ENCODE measurements around the gene ZNF37A. TPM values are rescaled to one million over a fixed set of nuclear protein-coding genes. Genes with fewer than 3 reads are reported as not detected.

Gene ZNF37A
- total and polyA plus RNA-seq, 5 donors = 5.5 to 12.8 (median 11.1) TPM

DNA sequence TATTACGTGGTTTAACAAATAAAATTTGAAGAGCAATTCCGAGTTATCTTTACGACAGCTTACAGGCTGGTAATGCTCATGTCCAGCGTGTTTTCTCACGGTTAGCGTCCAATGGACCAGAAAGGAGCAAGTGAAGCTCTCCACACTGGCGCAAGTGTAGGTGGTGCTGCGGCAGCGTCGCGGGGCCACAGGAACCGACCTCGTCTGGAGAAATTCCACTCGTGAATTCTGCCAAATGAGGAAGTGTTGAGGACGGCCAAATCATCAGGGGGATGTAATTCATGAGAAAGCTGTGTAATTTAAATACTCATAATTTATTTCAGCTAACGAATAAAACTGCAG, 350 bp upstream of the ZNF37A start:
- WGBS = 8% methylated on average over 16 of the region's 16 CpGs
- Histone ChIP-seq H3K9me3 (ENCODE audit: control insufficient read depth, low read length) (no peaks in the 10 kb centered on the region), H3K27ac (ENCODE audit: low read length) (no peak overlapping the region), H3K4me1 (ENCODE audit: control insufficient read depth, insufficient read depth, low read length) (peaks cover 6% of the 10 kb centered on the region), H3K27me3 (ENCODE audit: control insufficient read depth, insufficient read depth) (no peaks in the 10 kb centered on the region), H3K4me3 (ENCODE audit: low read length) (peak overlapping the region; percentile 31)
- DNase-seq = no peak
- intact Hi-C loops (cut with DNase I) = loop anchor here in 1 of 4 donors (10.0 kb wide), 1 partner anchor 119 kb away; the partner anchor contains the start of gene ZNF25
- ATAC-seq = peak; percentile 50 to 56

DNA sequence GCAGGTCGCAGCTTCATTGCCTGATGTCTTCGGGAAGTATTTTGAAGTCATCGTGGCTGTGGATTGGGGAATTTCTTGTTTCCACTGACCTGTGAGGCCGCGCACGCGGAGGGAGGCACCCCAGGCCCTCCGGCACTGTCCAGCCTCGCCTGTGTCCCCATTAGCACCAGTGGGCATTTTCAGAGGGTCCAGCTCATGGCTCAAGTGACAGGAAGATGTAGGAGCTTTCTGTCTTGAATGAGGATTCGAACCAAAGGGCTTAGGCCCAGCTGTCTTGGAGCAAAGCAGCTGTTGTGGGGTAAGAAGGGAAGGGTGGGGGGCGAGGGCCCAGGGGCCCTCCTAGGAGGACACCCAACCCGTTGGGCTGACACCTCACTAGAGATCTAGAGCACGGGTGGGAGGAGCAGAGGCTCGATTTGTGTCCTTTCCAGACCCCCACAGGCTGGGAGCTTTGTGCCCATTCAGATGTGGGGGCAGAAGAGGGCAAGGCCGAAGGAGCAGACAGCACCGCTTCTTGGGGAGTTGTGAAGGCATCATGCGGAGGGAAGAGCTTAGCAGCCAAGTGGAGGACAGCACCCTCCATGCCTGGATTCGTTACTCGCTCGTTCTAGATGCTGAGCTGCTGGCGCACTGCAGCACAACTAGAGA, 914 bp downstream of the ZNF37A start:
- DNase-seq = peak in 2 of 3 donors; percentile 37 to 46
- 57% methylated on average over 21 of the region's 21 CpGs for WGBS

GRCh38 chr10:38102880-38103279, 8.7 kb downstream of the ZNF37A start:
- no peak overlapping the region for H3K27ac ChIP-seq (ENCODE audit: low read length)
- intact Hi-C loops (cut with DNase I) = no loop called here
- H3K4me1 ChIP-seq (ENCODE audit: control insufficient read depth, insufficient read depth, low read length) = no peaks in the 10 kb centered on the region
- WGBS = 94% methylated on average over 1 of the region's 1 CpG
- ATAC-seq = no peak
- H3K9me3 ChIP-seq (ENCODE audit: control insufficient read depth, low read length) = peaks cover 6% of the 10 kb centered on the region
- no peak overlapping the region for H3K4me3 ChIP-seq (ENCODE audit: low read length)
- H3K27me3 ChIP-seq (ENCODE audit: control insufficient read depth, insufficient read depth) = no peaks in the 10 kb centered on the region
- no peak for DNase-seq

More for the DNA sequence above, 914 bp downstream of the ZNF37A start:
- Histone ChIP-seq H3K9me3 (ENCODE audit: control insufficient read depth, low read length) (no peaks in the 10 kb centered on the region), H3K27ac (ENCODE audit: low read length) (peak overlapping the region; percentile 50), H3K4me1 (ENCODE audit: control insufficient read depth, insufficient read depth, low read length) (peaks cover 6% of the 10 kb centered on the region), H3K4me3 (ENCODE audit: low read length) (peak overlapping the region; percentile 58), H3K27me3 (ENCODE audit: control insufficient read depth, insufficient read depth) (no peaks in the 10 kb centered on the region)
- intact Hi-C loops (cut with DNase I) = loop anchor here in 1 of 4 donors (10.0 kb wide), 1 partner anchor 120 kb away; the partner anchor contains the start of gene ZNF25
- ATAC-seq = no peak

- WGBS = 98% methylated on average over 3 of the region's 3 CpGs
- intact Hi-C loops (cut with DNase I) = no loop called here
- Histone ChIP-seq H3K27me3 (ENCODE audit: control insufficient read depth, insufficient read depth) (no peaks in the 10 kb centered on the region), H3K4me1 (ENCODE audit: control insufficient read depth, insufficient read depth, low read length) (no peaks in the 10 kb centered on the region), H3K27ac (ENCODE audit: low read length) (no peak overlapping the region), H3K9me3 (ENCODE audit: control insufficient read depth, low read length) (peaks cover 6% of the 10 kb centered on the region), H3K4me3 (ENCODE audit: low read length) (no peak overlapping the region)
- DNase-seq (no peak), ATAC-seq (no peak)
Observed at GRCh38 chr10:38103756-38104155, 9.6 kb downstream of the ZNF37A start.

DNA sequence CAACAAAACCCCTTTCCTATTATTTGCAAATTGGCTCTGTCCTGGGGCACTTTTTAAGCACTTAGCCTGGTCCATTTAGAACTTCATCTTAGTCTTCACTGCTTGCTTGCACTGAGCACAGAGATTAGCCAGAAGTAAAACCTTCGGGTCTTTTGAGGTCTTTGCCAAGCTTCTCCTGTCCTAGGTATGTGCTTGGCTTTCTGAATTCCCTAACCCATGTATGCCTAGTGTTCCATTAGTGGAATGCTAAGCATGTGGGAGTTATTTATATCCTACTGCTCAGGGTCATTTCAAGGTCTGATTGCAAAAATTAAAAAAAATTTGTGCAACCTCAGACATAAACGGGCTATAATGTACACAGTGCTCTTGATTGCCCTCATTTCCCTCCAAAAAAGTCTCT, 18.0 kb downstream of the ZNF37A start:
- 71% methylated on average over 2 of the region's 2 CpGs for WGBS
- H3K4me3 ChIP-seq (ENCODE audit: low read length) = no peak overlapping the region
- intact Hi-C loops (cut with DNase I) = no loop called here
- H3K27me3 ChIP-seq (ENCODE audit: control insufficient read depth, insufficient read depth) = no peaks in the 10 kb centered on the region
- H3K4me1 ChIP-seq (ENCODE audit: control insufficient read depth, insufficient read depth, low read length) = no peaks in the 10 kb centered on the region
- no peak overlapping the region for H3K27ac ChIP-seq (ENCODE audit: low read length)
- ATAC-seq = no peak
- DNase-seq = no peak
- peaks cover 15% of the 10 kb centered on the region for H3K9me3 ChIP-seq (ENCODE audit: control insufficient read depth, low read length)

GRCh38 chr10:38118072-38118807, 24.1 kb downstream of the ZNF37A start:
- Histone ChIP-seq H3K4me1 (ENCODE audit: control insufficient read depth, insufficient read depth, low read length) (no peaks in the 10 kb centered on the region), H3K4me3 (ENCODE audit: low read length) (peak overlapping the region; percentile 19), H3K9me3 (ENCODE audit: control insufficient read depth, low read length) (peaks cover 26% of the 10 kb centered on the region), H3K27ac (ENCODE audit: low read length) (no peak overlapping the region), H3K27me3 (ENCODE audit: control insufficient read depth, insufficient read depth) (no peaks in the 10 kb centered on the region)
- ATAC-seq (no peak), DNase-seq (no peak)
- 97% methylated on average over 3 of the region's 3 CpGs for WGBS
- intact Hi-C loops (cut with DNase I) = no loop called here

DNA sequence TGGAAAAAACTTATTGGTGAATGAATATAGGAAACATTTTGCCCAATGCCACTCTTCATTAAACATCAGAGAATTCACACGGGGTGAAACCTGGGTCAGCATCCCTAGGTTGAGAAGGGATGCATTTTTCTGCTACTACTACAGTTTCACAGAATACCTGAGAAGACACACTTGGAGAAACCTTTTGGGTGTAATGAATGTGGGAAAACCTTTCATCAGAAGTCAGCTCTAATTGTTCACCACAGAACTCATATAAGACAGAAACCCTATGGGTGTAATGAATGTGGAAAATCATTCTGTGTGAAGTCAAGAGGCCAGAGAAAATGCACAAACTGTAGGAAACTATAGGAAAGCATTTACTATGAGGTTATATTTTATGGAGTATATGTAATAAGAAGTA, 24.9 kb downstream of the ZNF37A start:
- DNase-seq (no peak), ATAC-seq (no peak)
- H3K4me1 ChIP-seq (ENCODE audit: control insufficient read depth, insufficient read depth, low read length) = no peaks in the 10 kb centered on the region
- no peaks in the 10 kb centered on the region for H3K27me3 ChIP-seq (ENCODE audit: control insufficient read depth, insufficient read depth)
- WGBS = 96% methylated on average over 1 of the region's 1 CpG
- no peak overlapping the region for H3K4me3 ChIP-seq (ENCODE audit: low read length)
- H3K27ac ChIP-seq (ENCODE audit: low read length) = no peak overlapping the region
- intact Hi-C loops (cut with DNase I) = no loop called here
- H3K9me3 ChIP-seq (ENCODE audit: control insufficient read depth, low read length) = peaks cover 21% of the 10 kb centered on the region

- no peak overlapping the region for H3K4me3 ChIP-seq (ENCODE audit: low read length)
- H3K4me1 ChIP-seq (ENCODE audit: control insufficient read depth, insufficient read depth, low read length) = no peaks in the 10 kb centered on the region
- no peak overlapping the region for H3K27ac ChIP-seq (ENCODE audit: low read length)
- DNase-seq (no peak), ATAC-seq (no peak)
- no peaks in the 10 kb centered on the region for H3K27me3 ChIP-seq (ENCODE audit: control insufficient read depth, insufficient read depth)
- intact Hi-C loops (cut with DNase I) = no loop called here
- H3K9me3 ChIP-seq (ENCODE audit: control insufficient read depth, low read length) = peaks cover 12% of the 10 kb centered on the region
- WGBS = 92% methylated on average over 2 of the region's 2 CpGs
Observed at GRCh38 chr10:38127812-38128211, 33.7 kb downstream of the ZNF37A start.

- 79% methylated on average over 1 of the region's 1 CpG for WGBS
- no peak overlapping the region for H3K4me3 ChIP-seq (ENCODE audit: low read length)
- no peaks in the 10 kb centered on the region for H3K4me1 ChIP-seq (ENCODE audit: control insufficient read depth, insufficient read depth, low read length)
- intact Hi-C loops (cut with DNase I) = no loop called here
- peaks cover 1% of the 10 kb centered on the region for H3K9me3 ChIP-seq (ENCODE audit: control insufficient read depth, low read length)
- no peak for DNase-seq
- ATAC-seq = no peak
- no peaks in the 10 kb centered on the region for H3K27me3 ChIP-seq (ENCODE audit: control insufficient read depth, insufficient read depth)
- no peak overlapping the region for H3K27ac ChIP-seq (ENCODE audit: low read length)
Observed at GRCh38 chr10:38143587-38143986, 49.5 kb downstream of the ZNF37A start.

- 83% methylated on average over 11 of the region's 11 CpGs for WGBS
- intact Hi-C loops (cut with DNase I) = no loop called here
- DNase-seq (no peak), ATAC-seq (no peak)
- Histone ChIP-seq H3K4me1 (ENCODE audit: control insufficient read depth, insufficient read depth, low read length) (no peaks in the 10 kb centered on the region), H3K4me3 (ENCODE audit: low read length) (no peak overlapping the region), H3K27me3 (ENCODE audit: control insufficient read depth, insufficient read depth) (no peaks in the 10 kb centered on the region), H3K9me3 (ENCODE audit: control insufficient read depth, low read length) (peaks cover 1% of the 10 kb centered on the region), H3K27ac (ENCODE audit: low read length) (no peak overlapping the region)
Observed at GRCh38 chr10:38146579-38147333, 52.6 kb downstream of the ZNF37A start.

DNA sequence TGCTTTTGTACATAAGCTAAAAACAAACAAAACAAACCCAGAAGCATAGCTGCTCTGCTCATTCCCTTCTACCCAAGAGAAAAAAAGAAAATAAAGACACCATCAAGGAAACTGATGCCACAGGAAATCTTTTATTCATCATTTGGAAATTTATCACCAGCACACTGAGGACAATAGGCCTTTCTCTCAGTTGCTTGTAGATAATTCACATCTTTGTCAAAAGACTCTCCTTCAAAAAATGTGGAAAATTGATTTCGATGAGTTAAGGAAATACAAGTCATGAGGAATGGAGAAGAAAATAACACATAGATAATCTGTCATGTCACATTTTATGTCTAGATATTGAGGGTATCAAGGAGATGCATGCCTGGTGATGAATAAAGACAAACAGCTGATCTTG, 53.5 kb downstream of the ZNF37A start:
- Histone ChIP-seq H3K4me3 (ENCODE audit: low read length) (no peak overlapping the region), H3K4me1 (ENCODE audit: control insufficient read depth, insufficient read depth, low read length) (no peaks in the 10 kb centered on the region), H3K9me3 (ENCODE audit: control insufficient read depth, low read length) (peaks cover 1% of the 10 kb centered on the region), H3K27me3 (ENCODE audit: control insufficient read depth, insufficient read depth) (no peaks in the 10 kb centered on the region), H3K27ac (ENCODE audit: low read length) (no peak overlapping the region)
- DNase-seq (no peak), ATAC-seq (no peak)
- intact Hi-C loops (cut with DNase I) = no loop called here
- WGBS = 84% methylated on average over 1 of the region's 1 CpG
